HG02885 (cell line): ENCODE data around the gene YEATS4.
A peak's percentile ranks its signal among the peaks of the same experiment; 100 is the strongest.
"Not testable (repeated sequence)": the region's sequence is repeated elsewhere in the genome, so short reads cannot be mapped to it uniquely, and the experiment has no call there.

Experiments
- ATAC-seq: cut with Tn5 transposase; IDR thresholded peaks from one replicate; pipeline ENCODE4 v1.9.1; 2021; ENCODE audit warnings: mild to moderate bottlenecking; ENCODE audit not compliant: unreplicated experiment, poor library complexity

YEATS4 gene

DNA sequence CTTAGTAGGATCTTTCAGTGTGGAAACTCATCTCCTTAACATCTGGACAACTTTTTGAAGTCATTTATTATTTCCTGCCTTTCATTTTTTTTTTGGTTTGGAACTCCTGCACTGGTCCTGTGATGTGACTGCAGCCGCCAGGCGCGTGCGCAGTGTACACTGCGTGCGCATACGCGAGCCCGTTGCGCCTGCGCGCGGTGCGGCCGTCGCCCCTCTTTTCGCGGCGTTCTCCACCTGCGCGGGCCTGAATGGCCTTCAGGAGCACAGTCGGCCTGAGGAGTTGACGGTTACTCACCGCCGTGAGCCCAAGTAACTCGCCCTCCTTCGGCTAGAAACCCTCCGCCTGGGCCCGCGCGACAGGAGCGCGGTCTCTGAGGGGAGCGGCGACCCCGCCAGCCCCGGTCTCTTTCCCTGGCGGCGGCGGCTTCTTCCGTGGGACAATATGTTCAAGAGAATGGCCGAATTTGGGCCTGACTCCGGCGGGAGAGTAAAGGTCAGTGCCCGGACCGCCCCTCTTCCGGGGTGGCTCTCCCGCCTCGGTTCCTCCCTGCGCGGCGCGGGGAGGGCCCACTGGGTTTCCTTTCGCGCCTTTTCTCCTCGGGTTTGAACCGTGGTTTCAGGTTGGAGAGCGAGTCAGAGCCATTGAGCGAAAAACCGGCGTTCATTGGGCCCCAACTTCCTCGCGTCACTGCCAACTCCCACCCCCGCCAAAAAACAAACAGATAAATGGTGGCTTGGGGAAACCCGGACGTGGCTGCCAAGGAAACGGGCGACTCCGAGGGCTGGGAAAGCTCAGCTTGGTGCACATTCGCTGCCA lies at the start of gene YEATS4:
YEATS4 (plus strand) TSS at position 213 of the 817 bp plus-strand sequence; CDS start at position 443, 230 bp downstream.
- ATAC-seq, result peak; percentile 84

DNA sequence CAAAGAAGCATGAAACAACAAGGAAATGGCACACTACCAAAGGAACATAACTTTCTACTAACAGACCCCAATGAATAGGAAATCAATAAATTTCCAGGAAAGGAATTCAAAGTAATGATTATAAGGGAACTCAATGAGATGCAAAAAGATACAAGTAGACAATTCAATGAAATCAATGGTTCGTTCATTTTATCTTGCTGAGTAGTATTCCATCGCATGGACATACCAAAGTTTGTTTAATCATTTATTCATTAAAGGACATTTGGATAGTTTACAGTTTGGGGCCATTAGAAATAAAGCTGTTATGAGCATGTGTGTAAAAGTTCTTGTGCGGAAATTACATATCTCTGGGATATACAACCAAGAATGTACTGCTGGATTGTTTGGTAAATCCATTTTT lies 46.3 kb upstream of the YEATS4 start:
- no peak for ATAC-seq

DNA sequence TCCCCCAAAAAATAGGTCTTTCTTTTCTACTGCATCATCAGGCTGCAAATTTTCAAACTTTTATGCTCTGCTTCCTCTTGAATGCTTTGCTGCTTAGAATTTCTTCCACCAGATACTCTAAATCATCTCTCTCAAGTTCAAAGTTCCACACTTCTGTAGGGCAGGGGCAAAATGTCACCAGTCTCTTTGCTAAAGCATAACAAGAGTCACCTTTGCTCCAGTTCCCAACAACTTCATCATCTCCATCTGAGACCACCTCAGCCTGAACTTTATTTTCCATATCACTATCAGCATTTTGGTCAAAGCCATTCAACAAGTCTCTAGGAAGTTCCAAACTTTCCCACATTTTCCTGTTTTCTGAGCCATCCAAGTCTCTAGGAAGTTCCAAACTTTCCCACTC lies 42.8 kb upstream of the YEATS4 start:
- ATAC-seq, result not testable (repeated sequence)

DNA sequence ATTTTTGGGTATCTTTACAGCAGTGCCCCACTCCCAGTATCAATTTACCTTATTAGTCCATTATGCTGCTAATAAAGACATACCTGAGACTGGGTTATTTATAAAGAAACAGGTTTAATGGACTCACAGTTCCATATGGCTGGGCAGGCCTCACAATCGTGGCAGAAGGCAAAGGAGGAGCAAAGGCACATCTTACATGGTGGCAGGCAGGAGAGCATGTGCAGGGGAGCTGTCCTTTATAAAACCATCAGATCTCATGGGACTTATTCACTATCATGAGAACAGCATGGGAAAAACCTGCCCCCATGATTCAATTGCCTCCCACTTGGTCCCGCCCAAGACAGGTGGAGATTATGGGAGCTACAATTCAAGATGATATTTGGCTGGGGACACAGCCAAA lies 42.3 kb upstream of the YEATS4 start:
- ATAC-seq, result not testable (repeated sequence)

DNA sequence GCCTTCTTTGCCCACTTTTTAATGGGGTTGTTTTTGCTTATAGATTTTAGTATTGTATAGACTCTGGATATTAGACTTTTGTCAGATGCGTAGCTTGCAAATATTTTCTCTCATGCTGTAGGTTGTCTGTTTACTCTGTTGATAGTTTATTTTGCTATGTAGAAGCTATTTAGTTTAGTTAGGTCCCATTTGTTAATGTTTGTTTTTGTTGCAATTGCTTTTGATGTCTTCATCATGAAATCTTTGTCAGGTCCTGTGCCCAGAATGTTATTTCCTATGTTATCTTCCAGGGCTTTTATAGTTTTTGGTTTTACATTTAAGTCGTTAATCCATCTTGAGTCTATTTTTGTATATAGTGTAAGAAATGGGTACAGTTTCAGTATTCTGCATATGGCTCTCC lies 41.3 kb upstream of the YEATS4 start:
- ATAC-seq, result no peak

DNA sequence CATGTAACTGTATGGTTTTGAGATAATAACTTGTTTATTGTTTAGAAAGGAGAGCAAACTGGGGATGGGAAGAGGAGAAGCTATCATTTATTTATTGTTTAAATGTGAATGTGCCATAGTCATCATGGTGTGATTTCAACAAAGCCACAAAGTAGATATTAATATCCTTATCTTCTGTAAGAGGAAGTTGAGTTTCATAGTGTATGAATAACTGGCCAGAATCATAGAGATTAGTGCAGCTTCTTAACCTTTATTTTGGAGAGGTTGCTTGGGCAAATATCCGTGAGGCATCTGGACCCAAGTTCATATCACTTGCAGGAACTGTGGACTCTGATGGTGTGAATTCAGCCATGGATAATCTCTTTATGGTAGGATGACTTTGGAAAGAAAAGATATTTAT lies 38.2 kb upstream of the YEATS4 start:
- ATAC-seq, result no peak

DNA sequence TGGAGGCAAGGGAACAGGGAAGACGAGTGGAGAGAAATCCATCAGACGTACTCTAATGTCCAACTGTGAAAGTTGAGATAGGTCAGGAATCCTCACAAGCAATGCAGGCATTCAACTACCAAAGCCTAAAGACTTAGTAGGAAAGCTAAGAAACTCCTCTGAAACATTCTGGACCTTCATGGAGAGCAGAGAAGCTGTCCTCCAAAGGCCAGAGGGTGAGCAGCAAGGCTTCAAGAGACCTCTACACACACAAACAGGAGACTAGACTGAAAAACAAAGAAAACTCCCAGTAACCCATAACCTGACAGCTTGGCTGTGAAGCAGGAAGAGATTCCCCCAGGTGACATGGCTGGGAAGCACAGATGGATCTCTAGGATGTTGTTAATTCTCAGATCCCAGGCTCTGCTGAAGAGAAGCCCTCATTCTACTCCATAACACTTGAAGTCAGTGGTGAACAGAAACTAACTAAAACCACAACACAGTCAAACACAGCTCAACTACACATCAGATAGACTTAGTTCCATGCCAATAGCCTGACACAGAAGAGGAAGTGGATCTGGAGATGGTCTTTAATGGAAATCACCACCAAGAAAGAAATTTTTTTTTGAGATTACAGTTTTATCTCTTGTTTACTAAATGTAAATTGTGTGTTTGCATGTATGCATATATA lies 34.6 kb upstream of the YEATS4 start:
- peak; percentile 97 for ATAC-seq

DNA sequence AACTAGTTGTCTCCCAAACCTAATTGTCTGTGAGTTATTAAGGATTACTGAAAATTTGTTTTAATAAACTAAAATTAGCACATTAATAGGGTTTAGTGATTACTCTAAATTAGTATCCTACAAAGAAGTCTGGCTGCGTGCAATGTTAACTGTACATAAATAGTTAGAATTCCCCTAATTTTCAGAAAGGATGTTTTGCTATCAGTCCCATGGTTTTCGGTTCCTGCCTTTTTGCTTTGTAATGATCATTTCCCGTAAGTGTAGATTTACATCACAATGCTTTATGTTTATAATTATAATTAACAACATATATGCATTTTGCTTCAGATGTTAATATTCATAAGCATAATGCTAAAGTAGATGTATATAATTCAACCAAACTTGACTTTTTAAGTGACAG lies 31.1 kb upstream of the YEATS4 start:
- no peak for ATAC-seq

DNA sequence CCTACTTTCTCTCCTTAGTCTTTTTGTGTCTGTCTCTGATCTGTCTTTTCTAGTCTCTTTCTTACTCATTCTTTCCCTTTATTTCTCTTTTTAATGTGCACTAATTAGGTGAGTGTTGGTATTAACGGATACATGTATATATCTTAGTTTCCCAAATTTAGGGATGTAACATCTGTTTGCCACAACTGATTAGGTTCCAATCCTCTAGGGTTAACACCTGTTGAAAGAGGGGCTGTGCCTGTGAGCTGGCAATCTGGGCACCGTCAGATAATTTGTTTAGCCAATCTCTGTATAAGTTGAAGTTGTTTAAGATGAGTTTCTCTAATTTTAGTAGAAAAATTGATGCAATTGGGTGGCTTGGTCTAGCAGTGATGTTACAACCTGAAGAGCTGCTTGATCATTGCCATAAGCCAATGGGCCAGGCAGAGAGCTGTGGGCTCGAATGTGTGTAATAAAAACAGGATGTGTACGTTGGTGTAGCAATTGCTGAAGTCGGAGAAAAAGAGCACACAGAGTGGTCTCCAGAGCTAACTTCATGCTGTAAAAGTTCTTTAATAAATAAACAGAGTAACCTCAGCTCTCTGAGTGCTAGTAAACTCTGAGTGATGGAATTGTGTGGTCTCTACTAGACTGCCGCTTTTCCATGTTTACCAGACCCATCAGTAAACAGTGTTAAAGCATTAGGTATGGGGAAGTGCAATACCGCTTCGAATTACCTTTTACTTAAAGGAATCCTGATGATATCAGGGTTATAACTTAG lies 29.7 kb upstream of the YEATS4 start:
- no peak for ATAC-seq

DNA sequence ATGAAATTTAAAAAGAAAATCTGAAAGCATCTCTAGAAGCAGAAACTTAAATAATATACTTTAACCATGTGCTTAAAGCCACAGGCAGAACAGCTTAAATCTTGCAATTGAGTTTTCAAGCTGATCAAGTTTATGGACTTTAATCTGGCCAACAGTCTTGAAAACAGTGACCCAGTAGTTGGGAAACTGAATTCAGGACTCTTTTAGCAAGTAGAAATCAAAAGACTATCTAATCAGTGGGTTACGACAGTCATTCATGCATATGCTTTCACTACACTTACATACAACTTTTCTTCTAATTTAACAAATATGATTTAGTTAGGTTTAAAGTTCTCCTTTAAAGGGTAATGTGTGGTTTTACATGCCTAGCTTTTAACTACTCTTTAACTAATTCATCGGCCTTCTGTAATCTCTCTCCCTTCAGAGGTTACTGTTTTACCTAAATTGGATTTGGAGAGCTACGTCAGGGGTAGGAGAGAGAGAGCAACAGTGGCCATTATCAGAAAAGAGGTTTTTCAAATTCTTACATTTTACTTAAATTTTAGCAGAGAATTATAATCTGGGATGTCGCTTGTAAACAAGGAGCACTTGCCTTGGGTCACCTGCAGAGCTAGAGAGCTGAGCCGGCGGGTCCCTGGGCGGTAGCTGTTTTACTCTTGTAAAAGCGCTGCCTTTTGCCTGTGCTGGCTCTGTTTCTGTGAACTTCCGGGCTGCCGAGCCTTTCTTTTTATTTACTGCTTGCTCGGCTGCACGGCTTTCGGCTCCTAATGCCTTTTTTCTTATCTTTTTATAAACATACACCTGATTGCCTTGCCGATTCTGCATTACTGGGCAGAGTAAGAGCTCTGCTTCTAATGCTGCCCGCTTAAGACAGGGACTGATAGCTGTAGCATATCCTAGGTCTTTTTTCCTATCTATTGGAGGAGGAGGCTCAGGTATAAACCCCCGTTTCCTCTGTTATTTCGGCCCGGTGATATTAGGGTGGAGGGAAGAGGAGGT lies 28.8 kb upstream of the YEATS4 start:
- ATAC-seq, result peak; percentile 89

DNA sequence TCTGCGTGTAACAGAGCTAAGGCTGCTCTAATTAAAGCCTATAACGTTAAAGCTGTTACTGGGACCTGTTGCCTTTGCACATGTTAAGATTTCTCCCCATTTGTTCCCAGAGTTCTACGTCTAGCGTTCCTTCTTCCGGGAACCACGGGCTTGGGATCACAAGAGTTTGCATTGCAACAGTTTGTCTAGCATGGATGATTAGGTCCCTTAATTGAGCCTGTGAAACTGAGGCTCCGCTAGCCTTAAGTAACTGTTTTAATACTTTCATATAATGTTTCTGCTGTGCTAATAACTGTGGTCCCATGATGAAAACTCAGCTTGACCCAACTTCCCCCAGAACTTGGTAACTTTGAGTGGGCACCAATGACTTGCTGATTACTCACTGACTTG lies 28.0 kb upstream of the YEATS4 start:
- no peak for ATAC-seq

DNA sequence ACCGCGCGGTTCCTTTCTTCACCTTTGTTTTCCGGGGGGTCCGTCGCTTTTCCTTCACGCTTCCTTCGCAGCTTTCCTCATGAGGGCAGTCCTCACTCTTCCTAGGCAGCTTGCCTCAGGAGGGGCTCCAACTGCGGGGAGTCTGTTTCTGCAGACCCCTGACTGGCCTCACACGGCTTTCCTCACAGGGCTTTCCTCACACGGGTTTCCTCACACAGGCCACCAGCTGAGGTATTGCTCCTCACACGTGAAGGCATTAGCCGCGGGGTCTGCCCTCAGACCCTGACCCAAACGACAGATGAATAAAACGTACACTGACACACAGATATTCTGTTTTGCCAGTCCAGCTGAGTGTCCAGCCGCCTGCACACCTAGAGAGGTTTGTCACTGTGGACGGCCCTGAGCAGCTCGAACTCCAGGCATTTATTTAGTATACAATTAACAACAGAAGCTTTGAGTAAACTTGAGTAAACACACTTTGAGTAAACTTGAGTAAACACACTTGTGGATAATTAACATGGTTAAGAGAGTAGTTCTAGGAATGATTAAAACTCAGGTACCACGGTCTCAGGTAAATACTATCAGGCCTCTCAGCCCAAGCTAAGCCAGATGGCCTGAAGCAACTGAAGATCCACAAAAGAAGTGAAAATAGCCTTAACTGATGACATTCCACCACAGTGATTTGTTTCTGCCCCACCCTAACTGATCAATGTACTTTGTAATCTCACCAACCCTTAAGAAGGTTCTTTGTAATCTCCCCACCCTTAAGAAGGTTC lies 27.4 kb upstream of the YEATS4 start:
- no peak for ATAC-seq

DNA sequence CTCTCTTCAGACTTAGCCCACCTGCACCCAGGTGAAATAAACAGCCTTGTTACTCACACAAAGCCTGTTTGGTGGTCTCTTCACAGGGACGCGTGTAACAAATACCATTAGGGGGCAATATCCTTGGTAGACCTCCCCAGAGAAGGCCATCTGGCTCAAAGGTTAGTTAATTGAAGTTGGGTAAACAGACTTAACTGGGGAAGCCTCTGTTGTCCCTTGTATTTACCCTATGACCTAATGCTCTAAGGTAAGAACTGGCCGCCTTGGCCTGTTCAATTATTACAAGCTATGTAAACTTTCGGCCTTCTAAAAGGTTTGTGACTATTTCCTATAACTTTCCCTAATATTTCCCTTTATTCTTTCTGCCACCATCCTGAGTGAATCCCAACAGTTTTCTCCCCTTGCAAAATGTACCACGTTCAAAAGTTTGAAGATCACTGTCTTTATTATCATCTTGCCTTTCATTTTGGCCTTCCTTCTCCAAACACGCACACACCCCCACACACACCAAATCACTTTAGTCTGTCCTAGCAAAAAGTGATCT lies 26.7 kb upstream of the YEATS4 start:
- ATAC-seq, result no peak

DNA sequence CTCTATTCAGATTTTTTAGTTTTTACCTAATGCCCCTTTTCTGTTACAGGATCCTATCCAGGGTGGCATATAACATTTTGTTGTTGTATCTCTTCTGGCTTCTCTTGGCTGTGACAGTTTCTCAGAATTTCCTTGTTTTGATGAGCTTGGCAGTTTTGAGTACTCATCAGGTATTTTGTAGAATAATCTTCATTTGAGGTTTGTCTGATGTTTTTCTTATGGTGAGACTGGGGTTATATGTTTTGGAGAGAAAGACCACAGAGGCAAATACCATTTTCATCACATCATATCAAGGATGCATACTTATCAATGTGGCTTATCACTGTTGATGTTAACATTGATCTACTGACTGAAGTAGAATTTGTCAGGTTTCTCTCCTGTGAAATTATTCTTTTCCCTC lies 25.4 kb upstream of the YEATS4 start:
- ATAC-seq, result no peak

DNA sequence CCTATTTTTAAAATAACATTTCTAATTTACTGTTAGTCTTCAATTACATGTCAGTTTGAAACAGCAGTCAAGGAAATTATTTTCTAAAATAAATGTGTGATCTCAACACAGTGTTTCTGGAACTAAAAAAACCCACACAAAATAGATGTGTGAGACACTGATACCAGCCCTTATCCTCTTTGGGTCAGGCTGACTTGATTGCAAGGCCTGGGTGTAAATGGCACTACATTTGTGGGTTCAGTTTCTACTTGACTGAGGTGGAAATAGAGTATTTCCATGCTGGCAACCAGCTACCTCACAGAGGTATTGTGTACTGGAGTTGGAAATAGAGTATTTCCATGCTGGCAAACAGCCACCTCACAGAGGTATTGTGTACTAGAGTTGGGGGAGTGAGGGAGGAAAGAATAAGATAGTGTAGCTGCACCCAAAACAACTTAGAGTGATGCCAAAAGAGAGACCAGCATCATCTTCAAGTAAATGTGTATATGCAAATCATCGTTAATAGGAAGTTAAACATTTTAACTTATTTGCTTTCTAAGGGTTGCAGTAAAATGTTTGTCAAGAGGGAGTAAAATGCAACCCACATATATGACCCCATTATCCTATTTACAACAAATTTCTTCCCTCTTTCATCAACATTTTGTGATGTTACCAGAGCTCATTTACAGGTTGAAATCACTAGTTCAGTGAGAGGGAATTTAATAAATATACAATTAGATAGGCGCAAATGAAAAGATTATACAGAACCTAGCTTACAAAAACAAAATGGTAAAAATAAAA lies 22.0 kb upstream of the YEATS4 start:
- ATAC-seq, result no peak

DNA sequence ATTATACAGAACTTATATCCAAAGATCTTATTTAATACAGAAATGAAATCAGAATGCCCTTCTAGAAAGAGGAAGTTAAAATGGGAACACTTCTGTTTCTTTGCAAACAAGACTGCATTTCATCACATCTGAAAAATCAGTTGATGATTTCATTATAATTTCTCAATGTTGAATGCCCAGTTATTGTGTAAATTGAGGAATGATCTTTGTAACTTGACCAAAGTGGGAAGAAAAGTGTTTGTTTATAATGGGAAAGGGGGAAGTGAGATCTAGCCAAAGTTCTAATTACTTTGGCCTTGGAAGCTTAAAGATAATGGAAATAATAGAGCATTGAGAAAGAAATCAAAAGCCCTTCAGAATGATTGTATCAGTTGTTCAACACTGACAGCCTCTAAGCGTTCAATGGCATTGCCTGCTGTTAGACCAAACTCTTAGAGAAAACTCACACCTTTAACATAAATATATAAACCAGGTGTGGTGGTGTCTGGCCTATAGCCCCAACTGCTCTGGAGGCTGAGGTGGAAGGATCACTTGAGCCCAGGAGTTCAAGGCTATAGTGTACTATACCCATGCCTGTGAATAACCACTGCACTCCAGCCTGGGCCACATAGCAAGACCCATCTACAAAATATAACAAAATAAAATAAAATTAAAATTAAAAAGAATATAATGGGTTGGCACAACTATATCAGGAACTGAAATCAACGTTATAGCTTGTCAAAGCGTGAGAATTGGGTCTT lies 21.3 kb upstream of the YEATS4 start:
- no peak for ATAC-seq

DNA sequence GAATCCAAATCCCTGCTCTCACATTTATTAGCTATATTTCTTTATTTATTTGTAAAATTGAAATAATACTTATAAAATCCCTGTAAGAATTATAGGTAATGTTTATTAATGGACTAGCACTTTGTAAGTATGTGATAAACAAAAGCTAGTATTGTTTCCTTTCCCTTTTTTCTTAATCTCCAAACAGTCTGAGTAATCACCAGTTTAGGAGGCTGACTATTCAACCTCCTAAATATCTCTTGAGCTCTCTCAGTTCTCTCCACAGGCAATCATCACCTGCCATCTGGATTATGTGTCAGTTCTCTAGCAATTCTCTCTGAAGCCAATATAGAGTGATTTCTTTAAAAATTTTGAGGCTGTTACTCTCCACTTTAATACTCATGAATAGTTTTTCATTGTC lies 20.6 kb upstream of the YEATS4 start:
- ATAC-seq, result no peak

DNA sequence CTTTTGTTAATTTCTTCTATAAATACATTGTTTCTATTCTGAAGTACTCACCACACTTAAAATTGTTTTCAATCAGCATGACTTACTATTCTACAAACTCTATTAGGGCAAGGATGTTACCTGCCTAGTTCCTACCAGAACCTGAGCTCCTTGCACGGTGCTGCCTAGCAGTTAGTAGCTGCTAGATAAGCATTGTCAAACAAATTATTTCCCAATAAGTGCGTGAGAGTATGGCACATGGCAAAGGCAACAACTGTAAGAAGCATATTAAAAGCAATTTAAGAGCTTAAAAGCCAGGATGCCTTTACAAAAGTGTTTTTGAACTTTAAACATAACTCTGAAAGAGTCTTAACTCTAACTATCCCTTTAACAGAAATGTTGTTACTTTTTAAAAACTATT lies 19.5 kb upstream of the YEATS4 start:
- no peak for ATAC-seq
